H9 (cell line): ENCODE results near the gene HK3. TPM values are rescaled to one million over a fixed set of nuclear protein-coding genes. Genes with fewer than 3 reads are reported as not detected.
A peak's percentile ranks its signal among the peaks of the same experiment; 100 is the strongest.

ENCODE experiments used
- DNase-seq: peaks from one replicate; pipeline ENCODE4 v3.0.0-alpha.2; 2017
- H2AFZ ChIP-seq: one replicate; pipeline ENCODE4 v1.6.1; 2013; ENCODE audit warnings: mild to moderate bottlenecking, low read length, control low read depth, moderate library complexity
- H2AK5ac ChIP-seq: 2 replicates; pipeline ENCODE4 v1.6.1; 2013; ENCODE audit warnings: low read length, control low read depth, mixed read lengths; ENCODE audit not compliant: insufficient read length
- H2BK120ac ChIP-seq: one replicate; pipeline ENCODE4 v1.6.1; 2013; ENCODE audit warnings: low read depth, mild to moderate bottlenecking, low read length, control low read depth, inconsistent platforms; ENCODE audit not compliant: poor library complexity, severe bottlenecking
- H2BK12ac ChIP-seq: 2 replicates; pipeline ENCODE4 v1.6.1; 2013; ENCODE audit warnings: low read length, control low read depth, mixed read lengths, low read depth; ENCODE audit not compliant: insufficient read length
- H2BK15ac ChIP-seq: 2 replicates; pipeline ENCODE4 v1.6.1; 2013; ENCODE audit warnings: low read depth, low read length, control low read depth
- H2BK20ac ChIP-seq: one replicate; pipeline ENCODE4 v1.6.1; 2013; ENCODE audit warnings: low read depth, mild to moderate bottlenecking, low read length, control low read depth, inconsistent platforms; ENCODE audit not compliant: poor library complexity, severe bottlenecking
- H2BK5ac ChIP-seq: 2 replicates; pipeline ENCODE4 v1.6.1; 2013; ENCODE audit warnings: low read length, control low read depth, mixed read lengths; ENCODE audit not compliant: insufficient read length
- H3K14ac ChIP-seq: 2 replicates; pipeline ENCODE4 v1.6.1; 2013; ENCODE audit warnings: low read length, control low read depth; ENCODE audit not compliant: insufficient read depth
- H3K18ac ChIP-seq: 2 replicates; pipeline ENCODE4 v1.6.1; 2013; ENCODE audit warnings: low read depth, mild to moderate bottlenecking, mixed read lengths, low read length, control low read depth; ENCODE audit not compliant: insufficient read length
- H3K23ac ChIP-seq: 2 replicates; pipeline ENCODE4 v1.6.1; 2013; ENCODE audit warnings: low read length, control low read depth, mixed read lengths, low read depth; ENCODE audit not compliant: insufficient read length
- H3K23me2 ChIP-seq: 2 replicates; pipeline ENCODE4 v1.6.1; 2013; ENCODE audit warnings: low read depth, mild to moderate bottlenecking, mixed read lengths, low read length, control low read depth; ENCODE audit not compliant: insufficient read length, poor library complexity, severe bottlenecking
- H3K27ac ChIP-seq: 2 replicates; pipeline ENCODE4 v1.5.1; 2013; ENCODE audit warnings: low read length, control low read depth, mixed read lengths, low read depth; ENCODE audit not compliant: insufficient read length
- H3K27me3 ChIP-seq: 2 replicates; pipeline ENCODE4 v1.6.1; 2013; ENCODE audit warnings: low read length, control low read depth, inconsistent platforms; ENCODE audit not compliant: insufficient read depth
- H3K4ac ChIP-seq: 2 replicates; pipeline ENCODE4 v1.6.1; 2013; ENCODE audit warnings: low read depth, mild to moderate bottlenecking, control low read depth, inconsistent platforms, low read length, moderate library complexity
- H3K4me1 ChIP-seq: 2 replicates; pipeline ENCODE4 v1.6.1; 2013; ENCODE audit warnings: low read length, control low read depth, inconsistent platforms; ENCODE audit not compliant: insufficient read depth
- H3K4me2 ChIP-seq: 2 replicates; pipeline ENCODE4 v1.6.1; 2013; ENCODE audit warnings: low read length, control low read depth, mixed read lengths; ENCODE audit not compliant: insufficient read length, insufficient read depth
- H3K56ac ChIP-seq: 2 replicates; pipeline ENCODE4 v1.6.1; 2013; ENCODE audit warnings: low read depth, mild to moderate bottlenecking, mixed read lengths, low read length, control low read depth; ENCODE audit not compliant: insufficient read length
- H3K79me1 ChIP-seq: 2 replicates; pipeline ENCODE4 v1.6.1; 2013; ENCODE audit warnings: low read depth, mild to moderate bottlenecking, moderate library complexity, low read length, control low read depth, inconsistent platforms; ENCODE audit not compliant: insufficient read depth, poor library complexity, severe bottlenecking
- H3K79me2 ChIP-seq: 2 replicates; pipeline ENCODE4 v1.6.1; 2013; ENCODE audit warnings: low read length, control low read depth, inconsistent platforms; ENCODE audit not compliant: insufficient read depth
- H3K9ac ChIP-seq: 2 replicates; pipeline ENCODE4 v1.6.1; 2013; ENCODE audit warnings: low read length, control low read depth, mixed read lengths; ENCODE audit not compliant: insufficient read length; ENCODE audit errors: extremely low read depth
- H3K9me3 ChIP-seq: one replicate; pipeline ENCODE4 v1.6.1; 2013; ENCODE audit warnings: low read depth, low read length, inconsistent platforms; ENCODE audit not compliant: control insufficient read depth
- H3T11ph ChIP-seq: one replicate; pipeline ENCODE4 v1.6.1; 2013; ENCODE audit warnings: mild to moderate bottlenecking, low read length, control low read depth, inconsistent platforms
- H4K20me1 ChIP-seq: one replicate; pipeline ENCODE4 v1.6.1; 2013; ENCODE audit not compliant: control insufficient read depth, insufficient read length, insufficient read depth
- H4K5ac ChIP-seq: 2 replicates; pipeline ENCODE4 v1.6.1; 2013; ENCODE audit warnings: low read depth, mild to moderate bottlenecking, mixed read lengths, low read length, control low read depth; ENCODE audit not compliant: insufficient read length
- H4K8ac ChIP-seq: replicated peaks from 2 replicates; pipeline ENCODE4 v1.6.1; 2013; ENCODE audit warnings: low read length, control low read depth, mixed read lengths, low read depth; ENCODE audit not compliant: insufficient read length
- H4K91ac ChIP-seq: 2 replicates; pipeline ENCODE4 v1.6.1; 2013; ENCODE audit warnings: low read depth, mild to moderate bottlenecking, moderate library complexity, mixed read lengths, low read length, control low read depth; ENCODE audit not compliant: insufficient read length
- H3K27ac Mint-ChIP-seq, 3 experiments: 2 replicates in 2 of 3; 3 replicates in 1 of 3; pipeline ENCODE4 v1.8.0; 2020 to 2021; ENCODE audit warnings: mixed read lengths in 3 of 3, mild to moderate bottlenecking in 1 of 3, moderate library complexity in 1 of 3
- H3K27me3 Mint-ChIP-seq: 2 replicates; pipeline ENCODE4 v1.8.0; 2021; ENCODE audit warnings: low read depth, mild to moderate bottlenecking, moderate library complexity, mixed read lengths
- H3K36me3 Mint-ChIP-seq, 3 experiments: 2 replicates in 2 of 3; 3 replicates in 1 of 3; pipeline ENCODE4 v1.8.0; 2020 to 2021; ENCODE audit warnings: low read depth in 3 of 3, mixed read lengths in 3 of 3; ENCODE audit not compliant: insufficient read depth in 1 of 3
- H3K4me1 Mint-ChIP-seq, 2 experiments: 2 replicates each; pipeline ENCODE4 v1.8.0; 2020; ENCODE audit warnings: mixed read lengths in 2 of 2
- H3K4me3 Mint-ChIP-seq, 2 experiments: 2 replicates in 1 of 2; 3 replicates in 1 of 2; pipeline ENCODE4 v1.8.0; 2020 to 2021; ENCODE audit warnings: mild to moderate bottlenecking in 2 of 2, mixed read lengths in 2 of 2, moderate library complexity in 1 of 2
- H3K9me3 Mint-ChIP-seq, 2 experiments: 2 replicates in 1 of 2; 3 replicates in 1 of 2; pipeline ENCODE4 v1.8.0; 2020; ENCODE audit warnings: mild to moderate bottlenecking in 2 of 2, mixed read lengths in 2 of 2, moderate library complexity in 1 of 2
- WGBS: extraction: QIAGEN DNeasy Blood & Tissue Kit; methylation state at CpG from one replicate; pipeline ENCODE4 v1.1.7; 2013; ENCODE audit warnings: missing lambda C conversion rate, low lambda C conversion rate, mixed read lengths; ENCODE audit not compliant: insufficient read length; ENCODE audit errors: extremely low coverage; 5-methylcytosine and 5-hydroxymethylcytosine counted together
- total RNA-seq: library from RNA; stranded (reverse); gene quantifications from 2 replicates; pipeline ENCODE4 v1.2.1, GENCODE V29; 2021
- TF ChIP-seq, protein P1 (sequence below): fragments of 200-600 bp; sonication (generic); conservative IDR thresholded peaks from 3 replicates; pipeline ENCODE4 v1.8.0; 2021; ENCODE audit warnings: antibody characterized with exemption, mild to moderate bottlenecking

HK3 gene
- total RNA-seq, 1 experiment from 2014 or later: not detected

DNA sequence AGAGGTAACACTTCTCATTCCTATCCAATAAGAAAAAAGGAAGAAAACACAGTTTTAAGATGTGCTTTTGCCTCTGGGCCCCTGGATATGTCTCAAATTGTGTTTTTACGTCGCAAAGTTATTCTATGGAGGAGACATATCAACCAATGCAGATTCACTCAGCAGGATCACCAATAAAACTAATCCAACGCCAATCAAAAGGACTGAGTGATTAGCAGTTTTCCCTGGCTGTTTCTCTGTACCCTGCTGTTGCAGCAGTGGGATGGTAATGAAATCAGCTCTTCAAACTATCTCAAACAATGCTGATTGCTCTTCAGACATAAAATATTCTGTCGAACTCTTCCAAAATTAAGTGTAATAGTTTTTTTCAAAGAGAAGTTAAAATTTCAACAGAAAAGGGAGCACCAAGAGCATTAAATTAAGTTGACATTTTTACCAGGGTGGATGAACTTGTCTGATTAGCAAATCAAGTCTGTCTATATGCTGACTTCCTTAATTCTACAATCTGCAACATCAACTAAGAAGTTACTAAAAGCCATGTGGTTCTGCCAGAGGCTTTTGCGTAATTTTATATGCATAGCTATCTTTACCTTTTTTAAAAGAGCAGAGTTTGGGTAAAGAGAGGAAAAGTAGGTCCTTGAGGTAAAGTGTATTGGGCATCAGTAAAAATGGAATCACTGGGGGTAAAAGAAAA, 9.7 kb upstream of the HK3 start:
- Histone ChIP-seq H4K91ac (no peak overlapping the region), H3K9ac (no peak overlapping the region), H3K4me1 (no peaks in the 10 kb centered on the region), H2BK15ac (no peak overlapping the region), H2BK120ac (no peak overlapping the region), H3K79me2 (no peaks in the 10 kb centered on the region), H3K14ac (no peak overlapping the region), H3K4ac (no peak overlapping the region), H3K56ac (no peak overlapping the region), H3K9me3 (no peaks in the 10 kb centered on the region), H3T11ph (no peak overlapping the region), H2BK12ac (no peak overlapping the region), H4K8ac (no peak overlapping the region), H3K23me2 (no peaks in the 10 kb centered on the region), H2BK20ac (no peak overlapping the region), H3K27ac (no peak overlapping the region), H2AFZ (no peak overlapping the region), H4K5ac (no peak overlapping the region), H3K4me2 (no peak overlapping the region), H3K18ac (no peak overlapping the region), H3K23ac (no peak overlapping the region), H2AK5ac (no peak overlapping the region), H4K20me1 (no peaks in the 10 kb centered on the region), H3K79me1 (no peaks in the 10 kb centered on the region), H3K27me3 (no peaks in the 10 kb centered on the region), H2BK5ac (no peak overlapping the region)
- TF ChIP-seq, protein P1, sequence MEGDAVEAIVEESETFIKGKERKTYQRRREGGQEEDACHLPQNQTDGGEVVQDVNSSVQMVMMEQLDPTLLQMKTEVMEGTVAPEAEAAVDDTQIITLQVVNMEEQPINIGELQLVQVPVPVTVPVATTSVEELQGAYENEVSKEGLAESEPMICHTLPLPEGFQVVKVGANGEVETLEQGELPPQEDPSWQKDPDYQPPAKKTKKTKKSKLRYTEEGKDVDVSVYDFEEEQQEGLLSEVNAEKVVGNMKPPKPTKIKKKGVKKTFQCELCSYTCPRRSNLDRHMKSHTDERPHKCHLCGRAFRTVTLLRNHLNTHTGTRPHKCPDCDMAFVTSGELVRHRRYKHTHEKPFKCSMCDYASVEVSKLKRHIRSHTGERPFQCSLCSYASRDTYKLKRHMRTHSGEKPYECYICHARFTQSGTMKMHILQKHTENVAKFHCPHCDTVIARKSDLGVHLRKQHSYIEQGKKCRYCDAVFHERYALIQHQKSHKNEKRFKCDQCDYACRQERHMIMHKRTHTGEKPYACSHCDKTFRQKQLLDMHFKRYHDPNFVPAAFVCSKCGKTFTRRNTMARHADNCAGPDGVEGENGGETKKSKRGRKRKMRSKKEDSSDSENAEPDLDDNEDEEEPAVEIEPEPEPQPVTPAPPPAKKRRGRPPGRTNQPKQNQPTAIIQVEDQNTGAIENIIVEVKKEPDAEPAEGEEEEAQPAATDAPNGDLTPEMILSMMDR: no peak
- Mint-ChIP-seq H3K4me1 (peaks cover 5 to 7% of the 10 kb centered on the region in 2 experiments), H3K4me3 (no peak overlapping the region), H3K27me3 (no peaks in the 10 kb centered on the region), H3K27ac (peak overlapping the region in 1 of 3 experiments; percentile 52; a peak in 2 of 7 replicates), H3K9me3 (no peaks in the 10 kb centered on the region), H3K36me3 (peaks cover 25 to 59% (median 51%) of the 10 kb centered on the region in 3 experiments)
- DNase-seq: no peak
- no CpG with 5 or more reads among the region's 5 CpGs for WGBS
